NCI-H1694 (cell line): Measurements from ENCODE around the gene GPER1.

Experiments used
- DNase-seq: peaks from one replicate; lab custom pipeline; 2025; lab: John Stamatoyannopoulos, UW

The GPER1 gene

GRCh38 chr7:1054438-1054837, 33.5 kb upstream of the GPER1 start:
- no peak for DNase-seq

GRCh38 chr7:1054861-1055450, 33.0 kb upstream of the GPER1 start:
- peak; percentile 53 for DNase-seq

- DNase-seq, result no peak
Observed at GRCh38 chr7:1055491-1055955, 32.4 kb upstream of the GPER1 start.

- no peak for DNase-seq
Observed at GRCh38 chr7:1055956-1056784, 31.7 kb upstream of the GPER1 start.

- no peak for DNase-seq
Observed at GRCh38 chr7:1056785-1057410, 31.0 kb upstream of the GPER1 start.

GRCh38 chr7:1057416-1058291, 30.3 kb upstream of the GPER1 start:
- DNase-seq, result no peak

GRCh38 chr7:1058311-1058710, 29.6 kb upstream of the GPER1 start:
- no peak for DNase-seq

- DNase-seq, result no peak
Observed at GRCh38 chr7:1058821-1059199, 29.1 kb upstream of the GPER1 start.

GRCh38 chr7:1059200-1060091, 28.5 kb upstream of the GPER1 start:
- DNase-seq, result no peak

GRCh38 chr7:1060315-1061072, 27.4 kb upstream of the GPER1 start:
- DNase-seq, result no peak

- no peak for DNase-seq
Observed at GRCh38 chr7:1061180-1061579, 26.7 kb upstream of the GPER1 start.

- DNase-seq, result no peak
Observed at GRCh38 chr7:1062296-1063294, 25.3 kb upstream of the GPER1 start.

GRCh38 chr7:1063361-1063760, 24.6 kb upstream of the GPER1 start:
- no peak for DNase-seq

GRCh38 chr7:1064581-1064980, 23.3 kb upstream of the GPER1 start:
- DNase-seq, result no peak

- no peak for DNase-seq
Observed at GRCh38 chr7:1065263-1065584, 22.7 kb upstream of the GPER1 start.

GRCh38 chr7:1065585-1066241, 22.2 kb upstream of the GPER1 start:
- peak; percentile 42 for DNase-seq

- no peak for DNase-seq
Observed at GRCh38 chr7:1066242-1066588, 21.7 kb upstream of the GPER1 start.

GRCh38 chr7:1068013-1068412, 19.9 kb upstream of the GPER1 start:
- no peak for DNase-seq

- DNase-seq, result no peak
Observed at GRCh38 chr7:1068619-1069018, 19.3 kb upstream of the GPER1 start.
